Activated CD4-positive, alpha-beta memory T cell treated with anti-CD3 and anti-CD28 coated beads for 36 hours (primary cell): ENCODE measurements around the gene DNAJC6. TPM values are rescaled to one million over a fixed set of nuclear protein-coding genes. Genes with fewer than 3 reads are reported as not detected.

ENCODE experiments used
- CTCF ChIA-PET: fragments of 350-600 bp; sonication (Branson Sonifier 250); formaldehyde crosslinking; loops from one replicate; lab custom pipeline; 2021; ENCODE audit warnings: antibody characterized with exemption, inconsistent platforms; lab: Charles Lee
- POLR2A ChIA-PET: fragments of 350-600 bp; sonication (Branson Sonifier 250); formaldehyde crosslinking; loops from one replicate; lab custom pipeline; 2021; ENCODE audit warnings: antibody characterized with exemption; lab: Charles Lee
- DNase-seq: peaks from one replicate; pipeline ENCODE4 v3.0.0-alpha.2; 2020
- H3K27ac Mint-ChIP-seq: one replicate; pipeline ENCODE4 v1.8.0; 2021; ENCODE audit warnings: mixed read lengths
- H3K27me3 Mint-ChIP-seq: one replicate; pipeline ENCODE4 v1.8.0; 2021; ENCODE audit warnings: mixed read lengths
- H3K36me3 Mint-ChIP-seq: one replicate; pipeline ENCODE4 v1.8.0; 2021; ENCODE audit warnings: mixed read lengths
- H3K4me1 Mint-ChIP-seq: one replicate; pipeline ENCODE4 v1.8.0; 2021; ENCODE audit warnings: low read depth, mixed read lengths
- H3K4me3 Mint-ChIP-seq: one replicate; pipeline ENCODE4 v1.8.0; 2021; ENCODE audit warnings: mild to moderate bottlenecking, mixed read lengths
- H3K9me3 Mint-ChIP-seq: one replicate; pipeline ENCODE4 v1.8.0; 2021; ENCODE audit warnings: mixed read lengths
- intact Hi-C: fragments of 100-400 bp; cut with micrococcal nuclease; formaldehyde crosslinking; loops from one replicate; pipeline ENCODE4 v1.15.1; 2023
- total RNA-seq, 2 experiments: library from RNA; stranded (reverse); gene quantifications; one replicate each; pipeline ENCODE4 v1.2.3, GENCODE V29; 2021

DNAJC6 gene
- total RNA-seq, 2 experiments from 2014 or later = 3.2 to 3.9 TPM

- POLR2A ChIA-PET = no interaction called here
- H3K9me3 Mint-ChIP-seq = no peaks in the 10 kb centered on the region
- no peaks in the 10 kb centered on the region for H3K36me3 Mint-ChIP-seq
- peaks cover 35% of the 10 kb centered on the region for H3K27me3 Mint-ChIP-seq
- intact Hi-C loops = no loop called here
- peaks cover 3% of the 10 kb centered on the region for H3K4me1 Mint-ChIP-seq
- no peak overlapping the region for H3K27ac Mint-ChIP-seq
- CTCF ChIA-PET = no interaction called here
- no peak overlapping the region for H3K4me3 Mint-ChIP-seq
- DNase-seq = no peak
Measured at GRCh38 chr1:65308781-65309303, 501 bp upstream of the DNAJC6 start.

GRCh38 chr1:65310078-65310587 lies 790 bp downstream of the DNAJC6 start:
- no peak overlapping the region for H3K27ac Mint-ChIP-seq
- no peak overlapping the region for H3K4me3 Mint-ChIP-seq
- no peak for DNase-seq
- ChIA-PET POLR2A (interaction anchor here (1.2 kb wide), 1 partner anchor 10 kb away, joined by 3 read pairs; no protein-coding TSS in a partner anchor), CTCF (interaction anchor here (1.1 kb wide), 1 partner anchor 121 kb away, joined by 3 read pairs; no protein-coding TSS in a partner anchor)
- H3K36me3 Mint-ChIP-seq = no peaks in the 10 kb centered on the region
- H3K9me3 Mint-ChIP-seq = no peaks in the 10 kb centered on the region
- H3K4me1 Mint-ChIP-seq = peaks cover 3% of the 10 kb centered on the region
- H3K27me3 Mint-ChIP-seq = peaks cover 35% of the 10 kb centered on the region
- intact Hi-C loops = no loop called here

- Mint-ChIP-seq H3K27ac (no peak overlapping the region), H3K27me3 (peaks cover 35% of the 10 kb centered on the region), H3K36me3 (no peaks in the 10 kb centered on the region), H3K9me3 (no peaks in the 10 kb centered on the region), H3K4me1 (peaks cover 3% of the 10 kb centered on the region), H3K4me3 (no peak overlapping the region)
- intact Hi-C loops = no loop called here
- ChIA-PET CTCF (no interaction called here), POLR2A (no interaction called here)
- no peak for DNase-seq
Measured at GRCh38 chr1:65311760-65312159, 2.4 kb downstream of the DNAJC6 start.

DNA sequence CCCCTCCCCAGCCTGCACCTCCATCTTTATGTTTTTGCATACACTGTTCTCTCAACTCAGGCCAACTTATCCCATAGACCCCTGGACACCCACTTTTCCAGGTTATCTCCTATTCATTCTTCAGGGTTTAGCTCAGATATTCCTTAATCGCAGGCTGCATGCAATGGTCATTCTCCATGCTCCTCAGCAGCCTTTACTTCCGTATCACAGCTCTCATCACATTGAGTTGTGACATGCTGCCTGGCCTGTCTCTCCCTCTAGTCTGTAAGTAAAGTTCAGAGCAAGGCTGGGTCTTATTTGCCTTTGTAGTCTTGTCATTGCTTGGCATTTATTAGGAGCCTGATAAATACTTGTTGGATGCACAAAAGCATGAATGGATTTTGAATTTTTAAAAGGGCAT lies 6.9 kb downstream of the DNAJC6 start:
- Mint-ChIP-seq H3K36me3 (peaks cover 2% of the 10 kb centered on the region), H3K27me3 (peaks cover 12% of the 10 kb centered on the region), H3K9me3 (peaks cover 8% of the 10 kb centered on the region), H3K27ac (no peak overlapping the region), H3K4me3 (no peak overlapping the region), H3K4me1 (no peaks in the 10 kb centered on the region)
- intact Hi-C loops = no loop called here
- no peak for DNase-seq
- ChIA-PET CTCF (no interaction called here), POLR2A (interaction anchor here (0.7 kb wide), 1 partner anchor 791 kb away, joined by 4 read pairs; no protein-coding TSS in a partner anchor)

DNA sequence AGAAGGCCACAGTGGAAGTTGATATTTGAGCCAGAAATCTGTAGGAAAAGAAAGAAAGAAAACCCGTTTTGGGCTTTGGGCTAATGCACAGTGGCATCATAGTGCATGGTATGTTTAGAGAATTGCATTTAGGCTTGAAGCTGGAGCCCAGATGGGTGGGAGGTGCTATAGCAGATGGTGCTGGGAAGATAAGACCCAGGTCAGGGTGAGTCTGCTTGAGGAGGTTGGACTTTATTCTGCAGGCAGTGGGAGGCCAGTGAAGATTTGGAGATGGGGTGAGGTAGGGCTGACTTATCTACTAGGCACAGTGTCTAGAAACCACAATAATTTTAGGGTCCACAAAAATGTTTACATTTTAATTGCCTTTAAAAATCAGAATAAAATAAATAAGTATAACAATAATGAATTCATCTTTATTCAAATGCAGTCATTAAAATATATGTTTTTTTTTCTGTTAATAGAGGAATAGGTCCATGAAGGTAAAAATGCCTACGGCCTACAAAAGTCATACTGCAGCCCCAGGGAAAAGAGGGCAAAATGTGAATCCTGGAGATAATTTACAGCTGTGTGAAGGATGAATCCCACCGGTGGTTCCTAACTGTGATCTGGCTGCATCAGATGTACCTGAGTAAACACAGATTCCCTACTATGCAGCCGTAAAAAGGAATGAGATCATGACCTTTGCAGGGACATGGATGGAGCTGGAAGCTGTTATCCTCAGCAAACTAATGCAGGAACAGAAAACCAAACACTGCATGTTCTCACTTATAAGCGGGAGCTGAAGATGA lies 8.7 kb downstream of the DNAJC6 start:
- DNase-seq = no peak
- Mint-ChIP-seq H3K27ac (no peak overlapping the region), H3K27me3 (peaks cover 3% of the 10 kb centered on the region), H3K4me3 (no peak overlapping the region), H3K4me1 (no peaks in the 10 kb centered on the region), H3K36me3 (peaks cover 2% of the 10 kb centered on the region), H3K9me3 (peaks cover 10% of the 10 kb centered on the region)
- ChIA-PET CTCF (no interaction called here), POLR2A (no interaction called here)
- intact Hi-C loops = no loop called here

DNA sequence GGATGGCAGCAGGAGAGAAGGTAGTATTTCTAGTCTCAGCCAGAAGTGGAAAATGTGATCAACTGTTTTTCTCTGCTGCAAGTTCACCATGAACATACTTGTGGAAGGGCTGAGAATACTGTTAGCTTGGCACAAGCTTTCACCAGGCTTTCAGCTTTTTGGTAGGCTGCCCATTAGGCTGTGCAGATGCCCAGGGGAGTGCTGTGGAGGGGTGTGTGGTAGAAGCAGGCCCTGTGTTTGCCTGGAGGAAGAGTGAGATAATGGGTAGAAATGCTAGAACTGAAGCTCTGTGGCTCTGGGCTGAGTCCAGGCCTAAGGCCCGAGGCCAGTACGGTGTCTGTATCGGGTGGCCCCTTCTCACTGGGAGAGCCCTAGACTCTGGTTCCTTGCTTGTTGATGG lies 9.8 kb downstream of the DNAJC6 start:
- intact Hi-C loops = no loop called here
- Mint-ChIP-seq H3K27me3 (peaks cover 3% of the 10 kb centered on the region), H3K4me1 (no peaks in the 10 kb centered on the region), H3K36me3 (peaks cover 2% of the 10 kb centered on the region), H3K27ac (no peak overlapping the region), H3K9me3 (peaks cover 13% of the 10 kb centered on the region), H3K4me3 (no peak overlapping the region)
- ChIA-PET POLR2A (interaction anchor here (1.5 kb wide), 1 partner anchor 9 kb away, joined by 3 read pairs; the partner anchor contains the start of gene DNAJC6), CTCF (no interaction called here)
- no peak for DNase-seq

DNA sequence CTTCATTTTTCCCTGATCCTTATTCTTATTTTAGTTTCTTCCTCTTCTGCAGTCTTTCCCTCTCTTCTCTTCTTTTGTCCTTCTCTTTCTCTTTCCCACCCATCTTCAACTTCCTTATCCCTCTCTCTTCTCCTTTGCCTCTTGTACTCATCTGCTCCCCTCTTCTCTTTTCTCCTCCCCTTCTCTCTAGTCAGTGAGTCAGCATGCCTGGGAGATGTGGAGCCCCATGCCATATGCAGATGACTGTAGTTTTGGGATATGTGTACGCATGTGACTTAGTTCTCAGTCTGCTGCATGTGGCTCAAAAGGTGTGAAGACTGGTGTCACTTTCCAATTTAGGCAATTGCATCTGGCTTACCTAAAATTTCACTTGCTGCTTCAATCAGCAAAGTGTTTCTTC lies 10.4 kb downstream of the DNAJC6 start:
- CTCF ChIA-PET = no interaction called here
- no peak for DNase-seq
- Mint-ChIP-seq H3K4me3 (no peak overlapping the region), H3K27me3 (peaks cover 3% of the 10 kb centered on the region), H3K9me3 (peaks cover 13% of the 10 kb centered on the region), H3K4me1 (no peaks in the 10 kb centered on the region), H3K27ac (no peak overlapping the region), H3K36me3 (peaks cover 2% of the 10 kb centered on the region)
- intact Hi-C loops = no loop called here
- POLR2A ChIA-PET = interaction anchor here (1.5 kb wide), 1 partner anchor 10 kb away, joined by 3 read pairs; the partner anchor contains the start of gene DNAJC6

DNA sequence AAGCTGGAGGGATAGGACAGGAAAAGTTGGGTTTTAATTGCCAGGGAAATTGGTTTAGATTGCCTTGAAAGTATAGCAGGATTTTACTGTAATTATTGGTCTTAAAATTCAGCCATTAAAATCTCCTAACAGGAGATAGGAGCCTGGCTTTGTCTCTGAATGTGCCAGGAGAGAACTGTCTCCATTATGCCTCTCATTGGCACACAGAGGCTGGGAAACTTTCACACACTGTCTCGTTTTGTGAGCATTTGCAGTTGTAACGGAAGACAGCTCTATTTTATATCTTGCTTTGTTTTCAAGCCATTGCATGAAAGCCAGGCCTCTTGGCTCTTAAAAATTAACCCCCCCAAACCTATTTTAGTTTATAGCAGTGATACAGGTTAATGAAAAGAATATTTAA lies 12.5 kb downstream of the DNAJC6 start:
- peaks cover 3% of the 10 kb centered on the region for H3K27me3 Mint-ChIP-seq
- H3K4me3 Mint-ChIP-seq = no peak overlapping the region
- peaks cover 2% of the 10 kb centered on the region for H3K36me3 Mint-ChIP-seq
- POLR2A ChIA-PET = no interaction called here
- H3K9me3 Mint-ChIP-seq = peaks cover 13% of the 10 kb centered on the region
- intact Hi-C loops = no loop called here
- CTCF ChIA-PET = no interaction called here
- H3K27ac Mint-ChIP-seq = no peak overlapping the region
- H3K4me1 Mint-ChIP-seq = no peaks in the 10 kb centered on the region
- no peak for DNase-seq

GRCh38 chr1:65323246-65323645 lies 13.9 kb downstream of the DNAJC6 start:
- H3K9me3 Mint-ChIP-seq = peaks cover 13% of the 10 kb centered on the region
- peaks cover 2% of the 10 kb centered on the region for H3K36me3 Mint-ChIP-seq
- CTCF ChIA-PET = no interaction called here
- H3K27me3 Mint-ChIP-seq = peaks cover 3% of the 10 kb centered on the region
- H3K4me1 Mint-ChIP-seq = no peaks in the 10 kb centered on the region
- H3K27ac Mint-ChIP-seq = no peak overlapping the region
- POLR2A ChIA-PET = no interaction called here
- H3K4me3 Mint-ChIP-seq = no peak overlapping the region
- no peak for DNase-seq
- intact Hi-C loops = no loop called here

DNA sequence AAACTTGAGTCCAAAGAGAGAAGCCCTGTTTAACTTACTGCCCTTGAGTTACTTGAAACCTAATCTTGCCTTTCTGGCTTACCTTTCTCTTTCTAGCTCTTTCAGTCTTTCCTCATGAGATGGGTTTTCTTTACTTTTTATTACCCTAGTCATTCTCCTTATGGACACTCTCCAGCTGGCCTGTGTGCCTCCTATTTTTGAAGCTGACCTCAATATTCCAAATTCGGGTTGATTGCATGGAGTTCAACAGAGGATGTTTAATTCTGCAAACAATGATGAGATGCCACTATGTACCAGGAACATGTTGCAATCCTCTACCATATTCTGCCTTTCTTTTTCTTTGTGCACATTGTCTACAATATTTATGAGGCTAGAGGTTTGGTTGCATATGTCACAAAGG lies 20.7 kb downstream of the DNAJC6 start:
- ChIA-PET CTCF (no interaction called here), POLR2A (no interaction called here)
- Mint-ChIP-seq H3K9me3 (no peaks in the 10 kb centered on the region), H3K4me3 (no peak overlapping the region), H3K4me1 (no peaks in the 10 kb centered on the region), H3K27me3 (no peaks in the 10 kb centered on the region), H3K27ac (no peak overlapping the region), H3K36me3 (no peaks in the 10 kb centered on the region)
- intact Hi-C loops = no loop called here
- DNase-seq = no peak

- Mint-ChIP-seq H3K27ac (no peak overlapping the region), H3K36me3 (no peaks in the 10 kb centered on the region), H3K4me1 (no peaks in the 10 kb centered on the region), H3K9me3 (no peaks in the 10 kb centered on the region), H3K27me3 (no peaks in the 10 kb centered on the region), H3K4me3 (no peak overlapping the region)
- intact Hi-C loops = no loop called here
- ChIA-PET CTCF (interaction anchor here (0.8 to 1.4 kb wide), 2 partner anchors 10 to 14 kb away, joined by 3 to 4 read pairs; no protein-coding TSS in a partner anchor), POLR2A (no interaction called here)
- no peak for DNase-seq
Measured at GRCh38 chr1:65330822-65331221, 21.5 kb downstream of the DNAJC6 start.

DNA sequence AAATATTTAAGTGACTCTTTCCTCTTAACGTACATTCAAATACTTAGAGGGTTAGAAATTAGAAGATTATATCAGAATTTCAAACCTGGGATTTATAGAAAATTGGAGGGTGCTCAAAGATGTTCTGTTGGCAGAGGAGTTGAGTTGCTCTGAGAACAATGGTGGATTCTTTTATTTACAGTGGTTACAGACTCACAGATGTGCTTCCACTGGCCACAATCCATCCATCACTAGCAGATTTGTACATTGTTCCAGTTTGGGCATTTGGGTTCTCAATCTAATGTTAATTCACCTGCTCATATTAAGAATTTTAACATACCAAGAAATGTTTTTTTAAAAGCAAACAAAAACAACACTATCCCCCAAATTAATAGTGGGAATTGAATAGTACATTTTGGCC lies 23.5 kb downstream of the DNAJC6 start:
- ChIA-PET CTCF (interaction anchor here (0.9 kb wide), 1 partner anchor 127 kb away, joined by 4 read pairs; no protein-coding TSS in a partner anchor), POLR2A (no interaction called here)
- intact Hi-C loops = no loop called here
- DNase-seq = no peak
- no peaks in the 10 kb centered on the region for H3K4me1 Mint-ChIP-seq
- no peak overlapping the region for H3K27ac Mint-ChIP-seq
- H3K27me3 Mint-ChIP-seq = no peaks in the 10 kb centered on the region
- H3K36me3 Mint-ChIP-seq = no peaks in the 10 kb centered on the region
- H3K4me3 Mint-ChIP-seq = no peak overlapping the region
- H3K9me3 Mint-ChIP-seq = no peaks in the 10 kb centered on the region
